Right ventricle myocardium superior (tissue), 1 donor: Measurements from ENCODE around the gene RHBDF2. TPM values are rescaled to one million over a fixed set of nuclear protein-coding genes. Genes with fewer than 3 reads are reported as not detected.
A peak's percentile ranks its signal among the peaks of the same experiment; 100 is the strongest.
"Not testable (repeated sequence)": the region's sequence is repeated elsewhere in the genome, so short reads cannot be mapped to it uniquely, and the experiment has no call there.

Source experiments
- ATAC-seq: fragments of 200-7000 bp; cut with Tn5 transposase; one replicate; pipeline ENCODE4 v1.9.1; 2020; ENCODE audit warnings: mild to moderate bottlenecking; ENCODE audit not compliant: poor library complexity
- DNase-seq: peaks from one replicate; pipeline ENCODE4 v3.0.0-alpha.2; 2020
- intact Hi-C: fragments of 100-400 bp; cut with DNase I; formaldehyde crosslinking; loops from one replicate; pipeline ENCODE4 v1.11.2; 2022
- total RNA-seq: library from RNA; stranded (reverse); fragmentation: NEBNext Ultra II Directional; extraction: Animal tissue kit (Norgen Biotek cat#: 25700); gene quantifications from one replicate; pipeline ENCODE4 v1.2.1, GENCODE V29; 2021
- donor health status: DM: no; HTN: yes; CAD: no; lungs with severe emphysema.

The RHBDF2 gene
- total RNA-seq, 1 donor from 2014 or later, result 15.4 TPM

DNA sequence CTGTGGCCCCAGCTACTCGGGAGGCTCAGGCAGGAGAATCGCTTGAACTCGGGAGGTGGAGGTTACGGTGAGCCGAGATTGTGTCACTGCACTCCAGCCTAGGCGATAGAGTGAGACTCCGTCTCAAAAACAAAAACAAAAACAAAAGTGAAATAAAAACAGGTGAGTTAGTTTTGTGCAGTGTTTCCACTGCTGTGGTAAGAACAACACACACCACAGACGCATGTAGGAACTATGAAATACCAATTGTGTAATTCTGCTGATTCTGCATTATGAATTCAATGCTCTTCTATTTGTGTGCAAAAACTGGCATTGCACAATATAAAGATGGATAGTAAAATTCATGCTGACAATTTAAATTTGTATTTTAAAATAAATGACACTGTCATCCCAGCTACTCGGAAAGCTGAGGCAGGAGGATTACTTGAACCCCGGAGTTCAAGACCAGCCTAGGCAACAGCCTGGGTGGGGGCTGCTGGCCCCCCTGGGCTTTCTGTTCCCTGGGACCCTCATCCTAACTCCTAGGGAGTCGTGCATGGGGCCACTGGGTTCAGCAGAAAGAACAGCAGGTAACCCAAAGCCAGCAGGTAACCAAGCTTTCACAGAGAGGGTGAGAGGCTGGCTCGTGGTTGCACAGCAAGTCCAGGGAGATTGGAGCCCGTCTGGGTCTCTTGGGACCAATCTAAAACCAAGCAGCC lies 10.6 kb upstream of the RHBDF2 start:
- DNase-seq (no peak), ATAC-seq (no peak)
- intact Hi-C loops, result no loop called here

- ATAC-seq (no peak), DNase-seq (no peak)
- intact Hi-C loops, result no loop called here
These were observed 9.6 kb upstream of the RHBDF2 start for GRCh38 chr17:76510831-76511244.

- not testable (repeated sequence) for DNase-seq, ATAC-seq
- intact Hi-C loops, result loop anchor here (5.0 kb wide), 2 partner anchors 96 to 206 kb away; no protein-coding TSS in a partner anchor
These were observed 7.3 kb upstream of the RHBDF2 start for GRCh38 chr17:76508472-76509063.

DNA sequence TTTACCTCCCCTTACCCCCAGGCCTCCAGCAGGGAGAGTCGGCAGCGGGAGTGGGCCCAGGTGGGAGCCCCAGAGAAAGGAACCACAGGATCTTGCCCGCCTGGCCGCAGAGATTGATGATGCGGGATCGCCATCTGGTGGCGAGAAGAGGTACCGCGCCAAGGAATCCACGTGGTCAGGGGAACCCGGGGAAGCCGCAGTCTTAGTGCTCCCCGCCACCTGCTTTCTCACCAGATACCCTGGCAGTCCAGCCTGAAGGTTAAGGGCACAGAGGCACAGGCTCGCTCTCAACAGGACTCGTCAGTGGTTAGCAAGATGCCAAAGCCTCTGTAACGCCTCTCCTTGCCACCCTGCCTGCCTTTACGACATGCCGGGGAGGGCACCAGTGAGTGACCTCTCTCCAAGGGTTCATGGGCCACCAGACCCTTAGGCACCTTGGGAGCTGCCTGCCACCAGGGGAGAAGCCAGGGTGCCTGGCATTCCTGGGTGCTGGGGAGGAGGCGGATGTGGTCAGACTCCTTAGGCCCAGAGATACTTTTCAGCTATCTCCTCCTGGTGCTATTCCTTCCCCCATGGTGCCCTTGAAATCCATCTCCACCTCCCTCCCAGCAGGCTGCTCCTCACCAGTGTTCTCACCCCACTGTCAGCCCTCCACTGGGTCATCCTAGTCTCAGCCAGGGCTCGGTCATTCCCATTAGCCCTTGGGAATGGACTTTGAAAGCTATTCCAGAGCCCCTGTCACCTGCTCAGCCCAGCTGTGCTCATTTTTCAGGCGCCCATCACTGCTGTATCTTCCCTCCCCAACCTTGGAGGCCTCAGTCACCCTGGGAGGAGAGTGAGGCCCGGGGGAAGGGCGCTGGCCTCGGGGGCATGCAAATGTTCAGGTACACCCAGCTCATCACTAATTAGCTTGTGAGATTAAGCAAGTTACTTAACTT lies 5.5 kb upstream of the RHBDF2 start:
- intact Hi-C loops, result loop anchor here (2.0 to 5.0 kb wide), 3 partner anchors 40 to 204 kb away; partner anchors contain the start of gene AANAT
- peak; percentile 90 for DNase-seq
- ATAC-seq, result peak; percentile 83

DNA sequence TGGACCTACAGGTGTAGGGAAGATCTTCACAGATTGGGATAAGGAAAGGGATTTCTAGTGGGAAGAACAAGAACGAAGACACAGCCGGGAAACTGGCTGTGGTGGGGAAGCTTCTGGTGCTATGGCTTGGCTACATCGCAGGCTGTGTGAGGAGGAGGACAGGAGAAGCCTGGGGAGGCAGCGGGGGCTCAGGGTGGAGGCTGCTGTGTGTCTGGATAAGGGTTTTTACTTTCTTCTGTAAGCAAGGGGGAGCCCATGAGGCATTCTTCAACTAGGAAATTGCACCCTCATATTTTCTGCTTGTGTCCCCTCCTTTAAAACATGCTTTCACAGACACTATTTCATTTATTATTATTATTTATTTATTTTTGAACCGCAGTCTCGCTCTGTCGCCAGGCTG lies 2.9 kb upstream of the RHBDF2 start:
- intact Hi-C loops, result no loop called here
- no peak for ATAC-seq
- no peak for DNase-seq

- intact Hi-C loops, result no loop called here
- DNase-seq, result no peak
- ATAC-seq, result no peak
These were observed 1.4 kb upstream of the RHBDF2 start for GRCh38 chr17:76502341-76503211.

- DNase-seq (no peak), ATAC-seq (no peak)
- intact Hi-C loops, result no loop called here
These were observed 644 bp upstream of the RHBDF2 start for GRCh38 chr17:76501827-76502307.

DNA sequence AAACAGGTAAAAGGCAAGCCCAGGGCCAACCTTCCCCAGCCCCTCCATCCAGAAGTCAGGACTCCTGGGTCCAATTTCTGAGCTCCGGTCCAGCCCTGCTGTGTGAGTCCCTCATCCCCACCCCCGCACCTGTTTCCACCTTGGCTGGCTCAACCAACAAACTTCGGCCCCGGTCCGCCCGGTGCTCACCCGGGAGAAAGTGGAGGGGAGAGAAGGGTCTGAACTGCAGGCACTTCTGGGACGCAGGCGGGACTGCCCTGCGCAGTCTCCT lies 541 bp downstream of the RHBDF2 start:
- DNase-seq (no peak), ATAC-seq (peak; percentile 1)
- intact Hi-C loops, result no loop called here

- no peak for DNase-seq
- no peak for ATAC-seq
- intact Hi-C loops, result no loop called here
These were observed 1.0 kb downstream of the RHBDF2 start for GRCh38 chr17:76500074-76500746.

DNA sequence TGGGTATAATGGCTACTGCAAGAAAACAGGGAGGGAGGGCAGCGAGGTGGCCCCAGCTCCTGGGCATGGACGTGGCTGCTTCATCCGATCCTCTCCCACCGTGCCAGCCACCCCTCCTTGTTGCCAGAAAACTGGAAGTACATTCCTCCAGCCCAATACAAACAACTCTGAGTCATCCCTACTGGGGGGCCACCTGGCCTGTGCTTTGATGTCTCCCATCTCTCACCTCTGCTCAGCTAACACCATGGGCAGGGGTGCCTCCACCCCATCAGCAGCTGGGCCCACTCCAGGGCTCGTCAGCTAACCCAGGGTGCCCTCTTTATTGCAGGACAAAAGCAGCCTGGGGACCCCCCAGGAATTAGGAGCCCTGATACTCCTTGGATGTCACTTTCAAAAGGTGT lies 2.0 kb downstream of the RHBDF2 start:
- intact Hi-C loops, result no loop called here
- DNase-seq, result no peak
- no peak for ATAC-seq

GRCh38 chr17:76498876-76499251 lies 2.4 kb downstream of the RHBDF2 start:
- DNase-seq (no peak), ATAC-seq (no peak)
- intact Hi-C loops, result no loop called here

DNA sequence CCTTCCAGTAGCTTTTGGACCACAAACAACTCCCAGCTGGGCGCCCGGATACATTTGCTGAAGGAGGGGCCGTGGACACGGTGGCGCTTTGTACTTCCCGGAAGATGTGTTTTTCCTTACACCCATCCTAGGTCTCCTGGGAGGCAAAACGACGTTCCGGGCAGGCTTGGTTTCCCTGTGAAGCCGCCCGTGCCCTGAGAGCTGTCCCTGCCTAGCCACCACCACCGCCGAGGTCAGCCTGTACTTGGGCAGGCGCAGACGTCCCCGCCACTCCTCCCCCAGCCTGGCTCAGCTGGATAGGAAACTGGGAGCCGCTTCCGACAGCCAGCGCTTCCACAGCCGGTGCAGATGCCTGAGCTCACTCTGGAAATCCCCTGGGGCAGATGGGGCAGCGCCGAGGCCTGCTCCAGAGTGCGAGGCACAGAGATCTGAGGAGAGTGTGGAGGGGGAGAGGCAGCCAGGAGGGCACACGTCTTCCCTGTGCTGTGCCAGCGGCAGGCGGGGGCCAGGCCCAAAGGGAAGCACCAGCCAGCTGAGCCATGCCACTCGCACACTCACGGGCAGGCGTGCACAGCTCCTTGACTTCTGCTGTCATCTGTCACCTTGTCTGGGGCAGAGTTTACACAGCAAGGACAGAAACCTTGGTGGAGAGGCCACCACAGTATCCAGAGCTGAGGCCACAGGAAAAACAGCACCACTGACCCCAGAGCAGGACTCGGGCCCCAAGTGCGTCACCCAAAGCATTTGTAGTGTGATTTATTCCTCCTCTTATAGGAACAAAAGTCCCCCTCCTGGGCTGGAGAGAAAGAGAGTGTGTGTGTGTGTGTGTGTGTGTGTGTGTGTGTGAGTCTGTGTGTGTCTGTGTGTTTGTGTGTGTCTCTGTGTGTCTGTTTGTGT lies 3.0 kb downstream of the RHBDF2 start:
- intact Hi-C loops, result no loop called here
- ATAC-seq (peak; percentile 77), DNase-seq (peak; percentile 91)

DNA sequence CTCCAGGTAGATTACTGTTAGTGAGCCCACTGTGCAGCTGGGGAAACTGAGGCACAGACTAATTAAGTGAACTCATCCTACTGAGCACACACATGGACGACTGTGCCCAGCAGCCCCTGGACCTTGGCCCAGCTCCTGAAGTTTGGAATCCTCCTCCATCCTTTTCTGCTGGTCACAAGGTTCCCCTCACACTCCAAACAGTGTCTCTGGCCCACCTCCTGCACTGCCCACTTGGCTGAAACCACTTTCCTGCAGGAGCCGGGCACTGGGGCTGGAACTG lies 3.6 kb downstream of the RHBDF2 start:
- no peak for DNase-seq
- ATAC-seq, result no peak
- intact Hi-C loops, result no loop called here

DNA sequence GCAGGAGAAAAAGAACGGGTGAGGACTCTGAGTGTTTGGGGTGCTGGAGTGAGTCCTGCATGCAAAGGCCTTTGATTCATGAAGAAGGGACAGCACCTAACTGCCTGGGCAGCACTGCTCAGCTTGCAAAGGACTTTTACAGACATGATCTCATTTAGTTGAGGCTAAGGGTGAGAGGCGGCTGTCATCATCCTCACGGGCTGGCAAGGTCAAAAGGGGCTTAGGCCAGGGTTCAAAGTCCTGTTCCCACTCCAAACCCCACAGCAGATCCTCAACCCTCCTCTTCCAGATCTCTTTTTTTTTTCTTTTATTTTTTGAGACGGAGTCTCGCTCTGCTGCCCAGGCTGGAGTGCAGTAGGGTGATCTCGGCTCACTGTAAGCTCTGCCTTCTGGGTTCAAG lies 4.8 kb downstream of the RHBDF2 start:
- intact Hi-C loops, result no loop called here
- no peak for DNase-seq
- no peak for ATAC-seq

DNA sequence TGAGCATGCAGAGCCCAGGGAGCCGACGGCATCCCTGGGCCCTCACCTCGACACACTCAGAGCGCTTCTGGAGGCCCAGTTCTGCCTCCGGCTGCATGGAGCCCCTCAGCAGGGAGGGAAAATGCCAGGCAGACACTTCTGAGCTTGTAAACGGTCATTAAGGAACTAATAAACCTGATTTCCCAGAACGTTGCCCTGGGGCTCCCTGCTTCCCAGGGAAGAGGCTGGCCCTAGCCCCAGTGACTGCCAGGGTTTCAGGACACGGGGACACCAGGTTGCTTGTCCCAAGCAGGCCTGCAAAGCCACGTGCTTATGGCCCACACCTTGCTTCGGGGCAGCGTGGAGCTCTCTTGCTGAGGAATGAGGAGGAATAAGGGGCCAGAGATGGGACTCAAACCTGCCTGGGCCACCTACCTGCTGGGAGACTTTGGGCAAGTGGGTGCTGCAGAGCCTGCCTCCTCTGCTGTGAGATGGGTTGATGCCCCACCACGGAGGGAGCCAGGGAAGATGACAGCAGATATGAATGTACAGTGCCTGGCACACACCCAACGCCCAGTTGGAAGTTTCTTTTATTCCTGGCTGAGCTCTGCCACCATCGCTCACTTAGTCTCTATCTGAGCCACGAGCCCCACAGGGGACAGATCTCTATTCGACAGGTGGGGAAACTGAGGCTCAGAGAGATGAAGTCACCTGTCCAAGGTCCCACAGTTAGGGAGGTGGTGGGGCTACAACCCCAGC lies 5.4 kb downstream of the RHBDF2 start:
- ATAC-seq (no peak), DNase-seq (no peak)
- intact Hi-C loops, result no loop called here

GRCh38 chr17:76493505-76494167 lies 7.6 kb downstream of the RHBDF2 start:
- ATAC-seq (no peak), DNase-seq (no peak)
- intact Hi-C loops, result no loop called here
